ENCODE measurements around the gene JUP.
A peak's percentile ranks its signal among the peaks of the same experiment; 100 is the strongest.

The JUP gene

DNA sequence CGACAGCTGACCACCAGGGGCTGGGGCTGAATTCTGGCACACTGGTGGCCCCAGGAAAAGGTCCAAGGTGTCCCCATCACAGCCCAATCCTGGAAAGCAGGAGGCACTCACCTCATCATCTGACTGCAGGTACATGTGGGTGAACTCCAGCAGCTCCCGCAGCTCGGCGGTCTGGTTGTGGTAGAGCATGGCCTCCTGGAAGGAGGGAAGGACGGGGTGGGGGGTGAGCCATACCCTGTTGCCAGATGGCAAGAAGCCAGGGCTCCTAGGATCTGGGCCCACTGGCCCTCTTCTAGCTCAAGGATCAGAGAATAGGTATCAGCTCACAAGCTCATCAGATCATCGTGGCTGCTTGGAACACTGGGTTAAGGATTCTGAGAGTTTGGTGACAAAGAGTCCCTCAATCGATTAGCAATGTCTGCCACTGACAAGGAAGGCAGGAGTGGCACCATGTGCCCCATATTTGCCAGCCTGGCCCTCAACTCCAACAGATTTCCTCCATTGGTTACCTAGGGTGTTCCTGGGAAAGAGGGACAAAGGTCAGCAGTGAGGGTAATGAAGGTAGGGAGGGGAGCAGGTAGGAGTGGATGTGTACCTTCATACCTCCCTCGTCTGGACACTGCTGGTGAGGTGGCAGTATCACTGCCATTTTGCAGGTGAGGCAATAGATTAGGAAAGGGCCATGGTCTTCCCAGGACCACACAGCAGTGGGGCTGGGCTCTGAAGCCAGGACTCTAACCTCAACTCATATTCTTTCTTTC is 20.4 kb upstream of the JUP start:
- no peak for DNase-seq

DNA sequence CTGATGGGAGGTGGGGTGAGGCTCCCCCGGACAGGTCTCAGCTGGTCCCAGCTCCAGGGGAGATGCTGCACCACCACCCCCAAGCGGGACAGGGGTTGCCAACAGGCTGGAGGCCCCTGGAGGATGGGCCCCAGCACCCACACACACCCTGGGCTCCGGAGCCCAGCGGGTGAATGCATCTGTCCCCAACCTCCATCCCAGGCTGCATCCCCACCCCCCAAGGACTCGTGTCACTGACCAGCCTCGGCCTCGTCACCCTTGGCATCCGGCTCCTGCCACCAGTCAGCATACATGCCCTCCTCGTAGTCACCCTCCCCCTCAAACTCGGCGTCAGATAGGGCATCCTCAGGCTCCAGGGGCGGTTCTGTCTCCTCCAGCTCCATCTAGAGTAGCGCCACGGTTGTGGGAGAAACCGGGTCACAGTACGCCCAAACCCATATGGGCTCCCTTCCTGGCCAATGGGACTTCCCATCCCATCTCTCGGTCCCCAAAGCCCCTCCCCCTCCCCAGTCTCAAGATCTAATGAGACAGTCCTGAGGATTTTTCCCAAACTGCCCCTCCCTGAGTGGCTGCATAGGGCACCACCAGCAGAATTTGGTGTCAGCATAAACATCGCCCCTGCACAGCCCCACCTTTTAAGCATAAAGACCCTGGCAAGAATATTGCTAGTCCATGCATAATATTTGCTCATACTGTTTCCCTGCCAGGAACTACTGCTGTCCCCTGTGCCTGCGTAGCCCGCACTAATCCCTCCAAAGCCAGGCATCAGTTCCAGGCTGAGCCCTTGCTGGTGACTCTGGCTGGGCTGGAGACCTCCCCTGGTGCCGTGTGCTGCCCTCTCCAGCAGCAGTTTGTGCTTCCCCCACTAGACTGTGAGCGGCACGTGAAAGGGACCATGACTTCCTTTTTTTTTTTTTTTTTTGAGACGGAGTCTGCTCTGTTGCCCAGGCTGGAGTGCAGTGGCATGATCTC is 16.8 kb upstream of the JUP start:
- DNase-seq = no peak

GRCh38 chr17:41801374-41802271 is 15.1 kb upstream of the JUP start:
- DNase-seq = peak; percentile 67

DNA sequence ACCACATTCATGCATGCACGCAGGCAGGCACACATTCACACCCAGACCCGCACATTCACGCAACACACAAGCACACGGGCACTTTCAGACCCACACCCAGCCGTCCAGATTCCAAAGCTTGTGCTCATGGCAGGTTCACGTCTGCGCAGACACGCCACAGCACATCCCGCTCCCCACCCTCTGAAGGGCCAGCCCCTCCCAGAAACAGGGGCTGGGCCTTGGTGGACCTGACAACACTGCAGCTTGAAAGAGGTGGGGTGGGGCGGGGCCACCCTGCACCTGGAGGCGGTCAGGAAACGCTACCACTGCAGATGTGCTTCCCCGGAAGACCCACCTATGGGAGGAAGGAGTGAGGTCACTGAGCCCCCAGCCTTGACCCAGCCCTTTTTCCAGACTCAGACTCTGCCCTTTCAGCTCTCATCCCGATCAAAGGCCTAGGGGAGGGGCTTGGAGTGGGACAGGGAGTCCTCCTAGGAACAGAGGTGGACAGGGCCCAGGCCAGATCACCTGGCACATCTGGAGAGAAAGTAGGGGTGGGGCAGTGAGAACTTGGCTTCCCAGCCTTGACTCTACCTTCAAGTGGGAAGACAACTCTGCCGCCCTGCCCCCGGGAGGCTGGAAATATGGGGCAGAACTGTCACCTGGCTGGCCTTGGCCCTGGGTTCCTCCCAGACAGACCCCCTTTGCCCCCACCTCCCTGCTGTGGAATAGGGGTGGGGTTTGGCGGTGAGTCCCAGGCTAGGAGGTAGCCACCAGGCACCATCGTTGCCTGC is 14.3 kb upstream of the JUP start:
- no peak for DNase-seq

DNA sequence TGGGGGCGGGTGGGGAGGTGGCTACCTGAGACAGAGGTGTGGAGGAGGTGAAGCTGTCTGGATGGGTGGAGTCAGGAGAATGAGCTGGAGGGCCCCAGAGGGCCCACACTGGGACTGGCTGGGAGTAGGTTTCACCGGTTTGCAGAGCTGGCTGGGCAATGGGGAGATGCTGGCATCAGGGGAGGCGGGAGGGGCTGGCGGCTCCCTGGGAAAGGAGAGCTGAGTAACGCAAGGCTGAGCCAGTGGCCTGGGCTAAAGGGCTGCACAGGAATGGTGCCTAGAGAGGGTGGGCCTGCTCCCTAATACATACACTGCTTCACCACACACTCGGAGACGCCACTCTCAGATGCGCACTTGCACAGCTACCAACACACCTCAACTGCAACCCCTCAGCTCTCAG is 12.9 kb upstream of the JUP start:
- DNase-seq = no peak

GRCh38 chr17:41797377-41797776 is 10.9 kb upstream of the JUP start:
- DNase-seq = no peak

- no peak for DNase-seq
Measured at GRCh38 chr17:41796121-41796895, 9.8 kb upstream of the JUP start.

- DNase-seq = no peak
Measured at GRCh38 chr17:41794540-41794975, 8.0 kb upstream of the JUP start.

- DNase-seq = no peak
Measured at GRCh38 chr17:41793784-41794539, 7.5 kb upstream of the JUP start.

DNA sequence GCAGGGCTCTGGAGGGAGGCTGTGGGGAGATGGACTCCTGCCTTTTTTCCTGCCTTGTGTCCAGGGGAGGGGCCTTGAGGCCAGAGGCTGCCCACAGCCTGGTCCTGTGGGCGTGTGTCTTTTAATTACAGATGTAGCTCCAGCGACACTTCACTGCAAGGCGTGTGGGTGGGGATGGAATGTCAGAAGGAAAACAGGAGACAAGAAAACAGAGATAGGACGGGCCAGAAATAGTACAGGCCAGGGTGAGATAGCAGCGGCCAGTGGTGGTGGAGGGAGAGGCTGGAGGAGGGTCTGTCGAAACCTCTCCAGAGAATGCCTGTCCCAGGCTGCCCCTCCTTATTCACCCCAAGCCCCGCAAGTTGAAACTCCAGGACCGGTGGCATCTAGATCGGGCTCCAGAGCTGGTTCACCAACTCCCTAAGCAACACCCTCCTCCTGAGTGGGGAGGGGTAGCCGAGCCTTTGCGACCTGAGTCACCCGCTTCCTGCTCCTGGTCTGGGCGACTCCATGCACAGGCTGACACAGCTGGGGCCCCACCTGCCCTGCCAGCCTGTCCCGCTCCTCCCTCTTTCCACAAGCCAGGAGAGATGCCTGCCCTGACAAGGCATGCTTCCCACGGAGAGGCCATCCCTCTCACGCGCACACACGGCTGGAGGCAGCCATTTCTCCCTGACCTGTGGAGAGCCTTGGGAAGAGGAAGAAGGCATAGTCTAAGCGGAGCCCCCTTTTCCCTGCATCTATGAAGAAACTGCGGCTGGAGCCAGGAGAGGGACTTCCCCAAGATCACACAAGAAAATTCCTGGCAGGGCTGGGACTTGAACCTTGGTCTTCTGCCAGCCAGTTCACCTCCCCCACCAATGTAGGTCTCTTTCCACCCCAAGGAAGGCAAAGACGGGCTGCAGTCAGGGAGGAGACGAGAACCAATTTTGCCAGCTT is 6.6 kb upstream of the JUP start:
- no peak for DNase-seq

DNA sequence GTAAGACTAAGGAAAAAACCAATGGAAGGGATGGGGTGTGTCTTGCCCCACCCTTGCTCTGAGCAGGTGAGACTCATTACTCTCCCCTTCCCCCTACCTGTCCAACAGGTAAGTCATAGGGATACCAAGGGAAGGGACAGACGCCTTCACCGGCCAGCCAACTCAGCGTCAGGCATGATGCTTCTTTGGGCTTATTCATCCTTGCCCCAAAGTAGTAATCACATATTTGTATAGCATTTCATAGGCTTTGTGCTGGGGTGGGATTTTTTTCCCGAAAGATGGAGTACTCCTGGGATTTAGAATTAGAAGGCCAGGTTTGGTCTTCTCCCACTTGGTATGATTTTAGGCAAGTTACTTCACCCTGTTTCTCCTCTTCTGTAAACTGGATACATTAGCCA is 509 bp upstream of the JUP start:
- DNase-seq = no peak

- no peak for DNase-seq
Measured at GRCh38 chr17:41785859-41786226, 668 bp downstream of the JUP start.

DNA sequence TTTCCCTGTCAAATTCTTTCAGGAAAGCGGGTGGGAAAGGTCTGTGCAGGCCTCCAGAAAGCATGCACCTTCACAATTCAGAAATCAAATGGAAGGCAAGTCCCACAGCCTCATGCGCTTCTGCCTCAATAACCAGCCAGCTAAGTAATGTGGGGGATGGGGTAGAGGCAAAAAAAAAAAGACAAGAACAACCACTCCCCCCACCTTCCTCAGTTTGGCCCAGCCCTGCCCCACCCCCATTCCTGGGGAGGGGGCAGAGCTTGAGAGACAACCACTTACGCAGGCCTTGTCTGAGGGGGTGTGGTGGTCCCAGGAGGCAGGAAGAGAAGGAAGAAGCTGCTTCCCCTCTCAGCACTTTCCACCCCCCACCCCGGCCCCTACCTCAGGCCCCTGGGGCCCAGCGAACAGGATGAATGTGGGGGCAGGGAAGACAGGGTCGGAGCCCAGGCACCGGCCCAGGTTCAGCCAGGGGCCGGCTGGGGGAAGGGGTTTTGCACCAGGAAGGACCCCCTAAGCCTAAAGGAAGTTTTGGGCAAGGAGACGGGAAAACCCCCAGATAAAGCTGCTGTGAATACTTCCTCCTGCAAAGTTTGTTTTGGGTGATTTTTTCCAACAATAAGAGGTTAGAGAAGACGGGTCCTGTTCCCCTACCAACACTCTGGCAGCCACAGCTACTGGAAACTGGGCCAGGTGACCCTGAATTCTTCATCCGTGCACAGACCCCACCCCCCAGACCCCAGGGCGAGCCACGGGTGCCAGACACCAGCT is 1.2 kb downstream of the JUP start:
- no peak for DNase-seq

GRCh38 chr17:41784207-41784744 is 2.2 kb downstream of the JUP start:
- no peak for DNase-seq

- DNase-seq = no peak
Measured at GRCh38 chr17:41782142-41782541, 4.4 kb downstream of the JUP start.

GRCh38 chr17:41781404-41782110 is 5.0 kb downstream of the JUP start:
- no peak for DNase-seq

DNA sequence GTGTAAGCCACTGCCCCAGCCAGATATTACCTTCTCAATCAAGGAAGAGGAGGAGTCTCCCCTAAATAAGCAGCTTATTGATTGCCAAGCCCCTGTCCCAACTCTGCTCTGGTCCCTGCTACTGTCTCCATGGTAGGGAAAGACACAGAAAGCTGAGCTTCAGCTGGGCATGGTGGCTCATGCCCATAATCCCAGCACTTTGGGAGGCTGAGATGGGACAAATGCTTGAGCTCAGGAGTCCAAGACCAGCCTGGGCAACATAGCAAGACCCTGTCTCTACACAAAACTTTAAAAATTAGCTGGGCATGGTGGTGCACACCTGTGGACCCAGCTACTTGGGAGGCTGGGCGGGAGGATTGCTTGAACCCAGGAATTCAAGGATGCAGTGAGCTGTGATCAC is 6.6 kb downstream of the JUP start:
- no peak for DNase-seq

Measured in NCI-H1092 (cell line).